ENCODE results near the gene HS2ST1. TPM values are rescaled to one million over a fixed set of nuclear protein-coding genes. Genes with fewer than 3 reads are reported as not detected.

The HS2ST1 gene
- total RNA-seq, 6 donors from 2014 or later = 8.4 to 20.3 (median 13.9) TPM

DNA sequence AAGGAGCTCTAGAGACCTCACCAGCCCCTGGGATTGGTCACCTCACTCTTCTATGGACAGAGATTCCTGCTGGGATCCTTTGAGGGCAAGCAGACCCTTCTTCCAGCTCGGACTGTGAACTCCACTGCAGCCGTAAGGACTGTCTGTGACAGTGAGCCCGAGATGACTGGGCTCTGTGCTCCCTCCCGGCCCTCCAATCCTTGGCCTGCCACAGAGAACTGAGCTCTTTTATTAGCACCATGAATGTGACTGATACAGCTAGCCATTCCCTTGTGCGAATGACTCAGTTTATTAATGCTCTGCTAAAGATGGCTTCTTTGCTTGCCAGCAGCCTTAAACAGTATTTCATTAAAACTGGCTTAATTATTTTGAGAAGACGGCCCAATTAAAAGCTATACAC lies 219.6 kb downstream of the HS2ST1 start:
- 84 to 89% methylated on average over 5 to 6 of the region's 6 CpGs for WGBS, 2 donors
- Histone ChIP-seq H3K36me3 (no peaks in the 10 kb centered on the region), H3K27ac (no peak overlapping the region), H3K9me3 (no peaks in the 10 kb centered on the region), H3K4me3 (no peak overlapping the region), H3K27me3 (peaks cover 0 to 6% (median 0%) of the 10 kb centered on the region in 4 donors), H3K4me1 (peaks cover 4 to 13% (median 7%) of the 10 kb centered on the region in 4 donors)
- TF ChIP-seq POLR2AphosphoS5 (IDR thresholded peaks at IDR 0.05) = no peak
- no peak for TF ChIP-seq EP300 (IDR thresholded peaks at IDR 0.05)
- TF ChIP-seq POLR2A (IDR thresholded peaks at IDR 0.05) = no peak
- TF ChIP-seq, protein P1, sequence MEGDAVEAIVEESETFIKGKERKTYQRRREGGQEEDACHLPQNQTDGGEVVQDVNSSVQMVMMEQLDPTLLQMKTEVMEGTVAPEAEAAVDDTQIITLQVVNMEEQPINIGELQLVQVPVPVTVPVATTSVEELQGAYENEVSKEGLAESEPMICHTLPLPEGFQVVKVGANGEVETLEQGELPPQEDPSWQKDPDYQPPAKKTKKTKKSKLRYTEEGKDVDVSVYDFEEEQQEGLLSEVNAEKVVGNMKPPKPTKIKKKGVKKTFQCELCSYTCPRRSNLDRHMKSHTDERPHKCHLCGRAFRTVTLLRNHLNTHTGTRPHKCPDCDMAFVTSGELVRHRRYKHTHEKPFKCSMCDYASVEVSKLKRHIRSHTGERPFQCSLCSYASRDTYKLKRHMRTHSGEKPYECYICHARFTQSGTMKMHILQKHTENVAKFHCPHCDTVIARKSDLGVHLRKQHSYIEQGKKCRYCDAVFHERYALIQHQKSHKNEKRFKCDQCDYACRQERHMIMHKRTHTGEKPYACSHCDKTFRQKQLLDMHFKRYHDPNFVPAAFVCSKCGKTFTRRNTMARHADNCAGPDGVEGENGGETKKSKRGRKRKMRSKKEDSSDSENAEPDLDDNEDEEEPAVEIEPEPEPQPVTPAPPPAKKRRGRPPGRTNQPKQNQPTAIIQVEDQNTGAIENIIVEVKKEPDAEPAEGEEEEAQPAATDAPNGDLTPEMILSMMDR (IDR thresholded peaks at IDR 0.05) = no peak
- ATAC-seq (ENCODE audit: low FRiP score in 2 of 2) (no peak), DNase-seq (no peak)

DNA sequence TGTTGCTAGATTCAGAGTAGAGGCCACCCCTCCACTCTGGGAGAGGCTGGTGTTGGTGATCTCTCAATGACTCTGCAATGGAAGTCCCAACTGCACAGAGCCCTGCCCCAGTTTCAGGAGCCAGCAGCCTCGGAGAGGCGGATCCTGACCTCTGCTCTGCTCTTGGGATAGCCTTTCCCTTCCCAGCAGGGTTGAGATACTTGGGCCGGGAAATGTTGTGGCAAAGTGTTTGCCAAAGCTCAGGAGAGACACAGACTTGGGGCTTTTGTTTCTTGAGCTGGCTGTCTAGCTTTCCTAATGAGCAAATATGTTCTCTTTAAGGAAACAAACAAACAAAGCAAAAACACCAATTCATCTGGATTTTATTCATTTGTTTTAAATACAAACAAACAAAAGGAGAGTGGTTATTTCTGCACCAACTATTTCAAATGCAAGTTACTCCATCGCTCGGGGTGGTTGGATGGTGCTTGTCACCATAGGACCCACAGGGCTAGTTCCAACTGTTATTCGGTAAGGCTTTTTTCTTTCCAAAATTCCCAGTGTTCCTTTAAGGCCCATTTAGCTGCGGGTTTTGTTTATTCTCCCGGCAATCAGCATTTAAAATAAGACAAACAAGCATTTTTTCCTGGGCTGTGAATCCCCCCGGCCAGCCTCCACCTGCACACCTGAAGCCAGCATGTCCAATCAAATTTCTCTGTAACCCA lies 220.3 kb downstream of the HS2ST1 start:
- DNase-seq (no peak), ATAC-seq (ENCODE audit: low FRiP score in 2 of 2) (no peak)
- no peak overlapping the region for H3K27ac ChIP-seq
- H3K27me3 ChIP-seq = peaks cover 0 to 6% (median 0%) of the 10 kb centered on the region in 4 donors
- peaks cover 4 to 13% (median 7%) of the 10 kb centered on the region in 4 donors for H3K4me1 ChIP-seq
- WGBS, 2 donors = 64 to 69% methylated on average over 9 of the region's 9 CpGs
- no peaks in the 10 kb centered on the region for H3K9me3 ChIP-seq
- no peak for TF ChIP-seq POLR2A (IDR thresholded peaks at IDR 0.05)
- TF ChIP-seq POLR2AphosphoS5 (IDR thresholded peaks at IDR 0.05) = no peak
- no peak for TF ChIP-seq EP300 (IDR thresholded peaks at IDR 0.05)
- TF ChIP-seq, protein P1 (IDR thresholded peaks at IDR 0.05) = no peak
- H3K36me3 ChIP-seq = no peaks in the 10 kb centered on the region
- no peak overlapping the region for H3K4me3 ChIP-seq

- no peaks in the 10 kb centered on the region for H3K9me3 ChIP-seq
- H3K4me1 ChIP-seq = peaks cover 4 to 13% (median 7%) of the 10 kb centered on the region in 4 donors
- no peak for TF ChIP-seq POLR2A (IDR thresholded peaks at IDR 0.05)
- TF ChIP-seq, protein P1 (IDR thresholded peaks at IDR 0.05) = no peak
- TF ChIP-seq EP300 (IDR thresholded peaks at IDR 0.05) = no peak
- TF ChIP-seq POLR2AphosphoS5 (IDR thresholded peaks at IDR 0.05) = no peak
- H3K27me3 ChIP-seq = peaks cover 0 to 6% (median 0%) of the 10 kb centered on the region in 4 donors
- H3K4me3 ChIP-seq = no peak overlapping the region
- H3K36me3 ChIP-seq = no peaks in the 10 kb centered on the region
- no peak overlapping the region for H3K27ac ChIP-seq
- WGBS, 2 donors = 88 to 95% methylated on average over 11 of the region's 11 CpGs
- ATAC-seq (ENCODE audit: low FRiP score in 2 of 2) (no peak), DNase-seq (peak in 1 of 2 donors; percentile 34)
Observed at GRCh38 chr1:87135329-87135712, 220.9 kb downstream of the HS2ST1 start.

DNA sequence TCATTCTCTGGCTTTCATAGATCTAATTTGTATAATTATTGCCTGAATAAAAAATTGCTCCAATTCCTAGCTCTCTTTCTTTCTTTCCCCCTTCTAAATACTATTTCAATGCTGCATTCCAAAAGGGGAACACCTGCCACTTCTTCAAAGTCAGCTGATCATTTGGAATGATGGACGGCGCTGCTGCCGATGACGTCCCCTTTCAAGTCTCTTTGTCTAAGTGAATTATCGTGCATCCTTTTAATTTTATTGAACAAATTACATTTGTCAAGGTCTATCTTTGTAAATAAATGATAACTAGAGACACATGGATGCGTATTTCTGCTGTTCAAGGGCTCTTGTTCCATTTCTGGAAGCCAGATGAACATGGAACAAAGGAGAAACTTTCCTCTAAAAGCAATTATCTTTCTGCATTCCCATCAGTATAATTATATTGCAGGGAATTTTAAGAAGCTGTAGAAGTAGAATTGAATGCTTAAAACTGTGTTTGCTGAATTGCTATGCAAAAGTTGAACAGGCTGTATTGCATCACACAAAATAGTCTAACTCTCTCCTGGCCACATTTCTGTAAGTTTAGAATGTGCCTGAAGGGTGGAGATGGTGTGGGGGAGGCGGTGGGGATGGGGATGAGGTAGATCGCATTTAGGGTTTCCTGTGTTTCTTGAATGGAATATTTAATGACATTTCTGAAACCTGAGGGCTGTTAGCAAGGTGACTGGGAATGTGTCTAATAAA lies 222.3 kb downstream of the HS2ST1 start:
- no peak for ATAC-seq (ENCODE audit: low FRiP score in 2 of 2)
- H3K4me1 ChIP-seq = peaks cover 4 to 14% (median 7%) of the 10 kb centered on the region in 4 donors
- H3K4me3 ChIP-seq = no peak overlapping the region
- no peak overlapping the region for H3K27ac ChIP-seq
- 65 to 79% methylated on average over 8 of the region's 8 CpGs for WGBS, 2 donors
- H3K9me3 ChIP-seq = no peaks in the 10 kb centered on the region
- no peaks in the 10 kb centered on the region for H3K36me3 ChIP-seq
- no peak for DNase-seq
- peaks cover 0 to 6% (median 0%) of the 10 kb centered on the region in 4 donors for H3K27me3 ChIP-seq
- TF ChIP-seq EP300 (IDR thresholded peaks at IDR 0.05) (no peak), POLR2A (IDR thresholded peaks at IDR 0.05) (no peak), POLR2AphosphoS5 (IDR thresholded peaks at IDR 0.05) (no peak)
- TF ChIP-seq, protein P1 (IDR thresholded peaks at IDR 0.05) = no peak

Measured in upper lobe of left lung (tissue), 6 donors.